Fibroblast of skin of abdomen (primary cell): ENCODE data around the gene ABCF2.

Experiments used
- DNase-seq: peaks from one replicate; pipeline ENCODE4 v3.0.0-alpha.2; 2013

ABCF2 gene

GRCh38 chr7:151173386-151174245 lies 53.4 kb downstream of the ABCF2 start:
- DNase-seq = no peak

DNA sequence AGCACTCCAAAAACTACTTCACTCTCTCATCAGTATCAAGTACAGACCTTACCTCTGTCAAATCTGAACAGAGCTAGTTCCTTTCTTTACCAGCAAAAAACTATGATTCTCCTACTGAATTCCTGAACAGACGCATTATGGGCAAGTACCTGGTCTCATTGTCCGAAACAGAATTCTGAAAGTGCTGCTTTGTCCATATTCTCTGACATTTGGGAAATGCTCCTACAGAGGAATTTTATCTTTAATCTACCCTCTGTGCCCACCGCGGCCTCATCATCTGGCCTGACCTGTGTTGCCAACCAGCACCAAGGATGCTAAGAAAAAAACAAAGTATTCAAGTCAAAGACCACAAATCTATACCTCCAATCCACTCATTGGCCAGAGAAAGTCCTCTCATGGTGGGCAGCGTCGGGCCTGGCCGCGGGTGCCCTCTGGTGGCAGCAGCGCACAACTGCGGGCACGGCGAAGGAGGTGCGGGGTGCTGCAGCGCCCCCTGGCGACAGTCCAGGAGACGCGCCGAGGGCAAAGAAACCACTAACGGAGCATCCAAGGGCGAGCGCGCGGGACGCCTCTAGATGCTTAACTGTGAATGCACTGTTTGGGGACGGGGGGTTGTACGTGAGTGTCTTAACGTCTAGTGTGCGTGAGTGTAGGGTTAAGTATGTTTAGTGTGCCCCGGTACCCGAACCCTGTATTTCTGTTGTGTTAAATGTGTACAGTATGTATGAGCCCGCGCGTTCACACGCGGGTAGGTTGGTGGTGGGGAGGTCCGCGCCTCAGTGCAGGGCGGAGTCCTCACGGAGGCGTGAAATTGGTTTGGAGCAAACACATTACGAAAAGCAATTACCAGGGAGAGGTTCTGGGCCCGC lies 54.5 kb downstream of the ABCF2 start:
- peak; percentile 58 for DNase-seq

- DNase-seq = no peak
These were observed 58.2 kb downstream of the ABCF2 start for GRCh38 chr7:151168787-151169162.

GRCh38 chr7:151168003-151168786 lies 58.8 kb downstream of the ABCF2 start:
- no peak for DNase-seq

- DNase-seq = peak; percentile 8
These were observed 59.6 kb downstream of the ABCF2 start, which contains the start of gene GBX1 for GRCh38 chr7:151167197-151167961. Gene GBX1 (minus strand): TSS chr7:151167694. CDS start chr7:151167548, 146 bp downstream.

DNA sequence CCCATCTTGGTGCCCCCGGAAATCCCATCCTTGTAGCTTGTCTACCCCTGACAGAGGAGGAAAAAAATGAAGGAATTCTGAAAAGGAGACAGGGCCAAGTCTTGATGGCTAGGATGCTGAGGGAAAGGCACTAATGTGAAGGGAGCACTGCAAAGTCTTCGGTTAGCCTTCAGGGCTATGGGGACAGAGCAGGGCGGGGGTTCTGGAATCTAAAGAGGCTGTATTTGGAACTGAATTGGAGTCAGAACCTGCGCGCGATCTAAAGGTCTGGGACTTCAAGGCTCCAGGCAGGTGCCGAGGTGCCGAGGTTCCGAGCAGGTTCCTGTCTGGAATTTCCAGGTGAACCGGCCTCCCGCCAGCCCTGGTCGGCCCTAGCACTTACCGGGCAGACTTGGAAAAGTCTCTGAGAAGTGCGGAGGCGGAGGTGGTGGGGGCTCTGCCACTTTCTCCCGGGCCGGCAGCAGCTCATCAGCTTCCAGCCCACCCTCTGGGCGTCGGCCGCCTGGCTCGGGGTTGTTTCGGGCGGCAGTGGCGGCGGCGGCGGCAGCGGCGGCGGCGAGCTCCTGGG lies 60.3 kb downstream of the ABCF2 start:
- no peak for DNase-seq
